Spleen (tissue), 7 donors: ENCODE data around the gene S100A16.
"Not testable (repeated sequence)": the region's sequence is repeated elsewhere in the genome, so short reads cannot be mapped to it uniquely, and the experiment has no call there.

Experiments used
- CTCF ChIP-seq, 11 experiments: fragments of 200-600 bp in 7 of 11; fragments of 450-650 bp in 4 of 11; sonication (generic) in 4 of 11; IDR thresholded peaks in 8 of 11; conservative IDR thresholded peaks in 3 of 11; 1 replicate in 7 of 11; 2 replicates in 4 of 11; pipeline versions ENCODE4 v1.4.0 to v1.8.0; 2016 to 2021; ENCODE audit warnings: antibody characterized with exemption in 11 of 11, inconsistent platforms in 4 of 11, mild to moderate bottlenecking in 1 of 11
- POLR2A ChIP-seq, 3 donors: fragments of 450-650 bp; IDR thresholded peaks; one replicate each; pipeline ENCODE4 v1.5.1; 2017; ENCODE audit warnings: antibody characterized with exemption in 3 of 3, mild to moderate bottlenecking in 1 of 3
- donor health status: DM: no; HTN: no; CAD: no; lungs with moderate emphysema.
- donor health status: DM: no; HTN: no; CAD: no.
- donor health status: DM: no; HTN: no; CAD: no.

DNA sequence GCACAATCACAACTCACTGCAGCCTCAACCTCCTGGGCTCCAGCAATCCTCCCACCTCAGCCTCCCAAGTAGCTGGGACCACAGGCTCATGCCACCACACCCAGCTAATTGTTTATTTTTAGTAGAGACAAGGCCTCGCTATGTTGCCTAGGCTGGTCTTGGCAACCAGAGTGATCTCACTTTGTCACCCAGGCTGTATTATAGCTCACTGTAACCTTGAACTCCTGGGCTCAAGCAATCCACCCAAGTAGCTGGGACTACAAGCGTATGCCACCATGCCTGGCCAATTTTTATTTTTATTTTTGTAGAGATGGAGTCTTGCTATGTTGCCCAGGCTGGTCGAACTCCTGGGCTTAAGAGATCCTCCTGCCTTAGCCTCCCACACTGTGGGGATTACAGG lies 50.9 kb downstream of the S100A16 start:
- TF ChIP-seq CTCF (IDR thresholded peaks at IDR 0.05 in 8 of 11, conservative IDR thresholded peaks at IDR 0.05 in 3 of 11); POLR2A (IDR thresholded peaks at IDR 0.05): not testable (repeated sequence)
